HG03442 (cell line): ENCODE results near the gene DCANP1.

Source experiments
- ATAC-seq: cut with Tn5 transposase; IDR thresholded peaks from one replicate; pipeline ENCODE4 v1.9.1; 2021; ENCODE audit warnings: mild to moderate bottlenecking, moderate library complexity; ENCODE audit not compliant: unreplicated experiment

Gene DCANP1

DNA sequence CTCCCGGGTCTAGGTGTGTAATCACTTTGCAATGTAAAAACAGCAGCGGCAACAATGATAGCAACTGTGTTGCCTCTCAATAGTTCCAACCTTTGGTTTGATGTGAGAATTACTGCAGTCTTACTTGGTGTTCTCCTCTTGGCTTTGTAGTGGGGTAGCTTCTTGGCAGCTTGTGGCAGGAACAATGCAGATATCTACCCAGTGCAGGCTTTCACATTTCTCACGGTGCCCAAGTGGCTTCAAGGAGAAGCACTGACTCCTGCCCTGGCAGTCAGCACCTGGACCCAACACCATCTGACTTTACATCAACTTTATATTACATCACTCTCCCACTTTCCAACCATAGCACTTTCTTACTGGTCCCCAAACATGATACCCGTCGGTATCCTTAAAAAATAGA is 33.4 kb upstream of the DCANP1 start:
- ATAC-seq, result no peak

DNA sequence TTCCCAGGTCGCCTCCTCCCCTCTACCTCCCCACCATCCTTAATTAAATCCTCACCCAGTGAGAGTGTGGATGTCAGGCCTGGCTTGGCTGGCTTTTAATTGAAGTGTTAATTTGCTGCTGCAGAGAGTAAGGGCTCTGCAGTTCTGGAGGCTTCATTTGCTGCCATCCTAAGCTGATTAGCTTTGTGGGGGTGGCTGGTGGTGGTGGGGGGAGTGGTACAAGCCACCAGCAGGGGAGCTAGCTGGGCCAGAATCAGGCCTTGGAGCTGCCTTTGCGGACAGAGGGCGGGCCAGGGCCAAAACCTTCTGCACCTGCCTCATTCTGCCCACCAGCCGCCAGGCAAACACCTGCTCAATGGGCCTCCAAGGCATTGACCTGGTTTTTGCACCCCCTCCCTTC is 31.8 kb upstream of the DCANP1 start:
- ATAC-seq, result no peak

DNA sequence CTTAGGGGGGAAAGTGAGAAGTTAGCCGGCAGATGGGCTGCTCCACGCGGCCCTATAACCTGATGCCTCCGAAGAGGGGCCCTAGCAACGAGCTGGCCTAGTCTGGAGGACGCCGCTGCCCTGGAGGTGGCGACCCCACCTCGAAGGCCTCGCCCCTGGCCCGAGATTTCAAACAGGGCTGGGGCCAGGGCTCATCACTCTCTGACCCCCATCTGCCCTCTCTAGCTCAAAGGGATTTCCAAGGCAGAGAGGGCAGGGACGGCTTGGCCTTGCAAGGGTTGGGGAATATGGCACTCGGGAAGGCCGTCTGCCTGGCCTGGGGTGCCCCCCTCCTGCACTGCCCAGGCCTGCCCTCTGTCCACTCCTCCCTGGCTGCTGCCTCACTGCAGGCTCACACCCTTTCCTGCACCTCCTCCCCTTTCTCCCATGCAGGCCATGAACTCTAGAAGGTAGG is 30.5 kb upstream of the DCANP1 start:
- ATAC-seq, result no peak

DNA sequence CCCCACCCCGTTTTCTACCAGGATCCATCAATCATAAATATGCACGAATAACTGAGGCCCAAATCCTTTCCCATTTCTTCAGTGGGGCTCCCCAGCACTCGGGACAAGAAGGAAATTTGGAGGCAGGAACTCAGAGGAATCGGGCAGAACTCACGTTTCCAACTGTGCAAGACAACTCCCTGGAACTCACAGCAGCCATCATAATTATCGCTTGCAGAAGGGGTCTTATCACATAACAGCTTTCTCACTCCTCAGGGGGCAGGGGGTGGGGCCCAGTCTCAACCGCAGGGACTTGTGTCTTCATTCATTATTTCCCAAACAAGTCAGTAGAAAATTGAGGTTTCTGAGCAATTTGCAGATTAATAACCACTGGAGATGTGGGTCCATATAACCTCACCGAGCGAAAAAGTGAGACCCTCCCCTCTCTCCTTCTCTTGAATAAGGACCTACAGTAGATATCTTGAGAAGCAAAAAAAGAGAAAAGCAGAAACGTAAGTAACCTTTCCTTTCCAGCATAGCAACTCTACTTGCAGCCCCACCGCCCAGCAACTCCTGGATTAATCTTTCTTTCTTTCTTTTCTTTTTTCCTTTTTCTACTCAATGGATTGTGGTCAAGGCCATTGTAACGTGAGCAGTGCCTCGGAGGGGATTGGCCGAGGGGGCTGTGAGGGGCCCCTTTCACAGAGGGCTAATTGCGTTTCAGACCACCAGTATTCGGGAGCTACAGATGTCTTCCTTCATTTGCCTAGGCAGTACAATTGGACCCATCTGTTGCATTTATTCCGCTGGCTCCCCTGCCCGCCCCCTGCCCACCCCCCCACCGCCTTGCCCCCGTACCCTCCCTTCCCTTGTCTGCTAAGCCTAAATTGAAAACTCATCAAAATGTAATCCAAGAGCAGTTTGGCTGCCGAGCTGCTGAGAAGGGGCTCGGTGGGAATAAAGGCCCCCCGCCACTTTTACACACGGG is 29.8 kb upstream of the DCANP1 start:
- ATAC-seq, result no peak

DNA sequence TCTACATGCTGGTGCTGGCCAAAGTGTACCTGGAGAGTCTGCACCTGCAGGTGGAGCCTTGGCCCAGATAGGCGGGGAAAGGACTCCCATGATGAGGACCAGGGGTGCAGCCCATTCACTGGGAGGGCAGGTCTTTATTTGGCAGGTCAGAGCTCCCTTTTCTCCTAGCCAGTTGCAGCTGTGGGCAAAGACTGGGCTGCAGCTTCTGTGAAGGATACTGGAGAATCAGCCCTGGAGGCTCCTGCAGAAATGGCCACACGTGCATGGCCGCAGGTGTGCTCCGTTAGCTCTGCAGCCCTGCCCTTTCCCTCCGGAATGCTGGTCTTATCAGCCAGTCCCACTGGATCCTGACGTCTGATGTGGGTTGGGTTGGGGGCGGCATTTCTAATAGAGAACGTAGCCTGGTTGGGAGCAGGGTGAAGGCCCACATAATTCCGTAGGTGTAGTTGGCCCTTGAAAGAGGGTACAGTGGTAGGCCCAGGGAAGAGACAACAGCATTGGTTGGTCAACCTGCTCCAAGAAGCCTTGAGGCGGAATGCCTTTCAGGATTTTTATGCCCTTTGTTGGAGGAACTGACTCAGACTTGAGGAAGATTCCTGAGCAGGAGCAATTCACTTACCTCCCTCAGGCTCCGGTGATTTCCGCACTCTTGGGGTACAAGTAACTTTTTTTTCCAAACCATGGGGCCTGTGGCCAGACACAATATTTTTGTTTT is 27.0 kb upstream of the DCANP1 start:
- ATAC-seq, result no peak

DNA sequence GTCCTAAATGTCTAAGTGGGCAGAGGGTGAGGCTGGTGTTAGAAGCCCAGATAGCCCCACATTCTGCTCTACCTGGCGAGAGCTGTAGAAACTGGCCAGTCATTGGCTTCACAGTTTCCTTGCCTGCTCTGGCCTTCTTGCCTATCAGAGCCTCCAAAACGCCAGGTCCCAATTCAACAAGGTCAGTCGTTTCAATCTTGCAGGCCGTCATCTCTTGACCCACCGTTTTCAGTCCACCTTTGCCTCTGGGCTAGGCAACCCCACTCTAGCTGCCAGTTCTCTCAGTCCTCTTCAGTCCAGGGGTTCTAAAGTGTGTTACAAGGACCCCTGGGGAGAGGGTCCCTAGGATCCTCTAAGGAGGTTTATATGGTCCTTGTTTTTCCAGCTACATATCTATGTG is 25.0 kb upstream of the DCANP1 start:
- ATAC-seq, result no peak

DNA sequence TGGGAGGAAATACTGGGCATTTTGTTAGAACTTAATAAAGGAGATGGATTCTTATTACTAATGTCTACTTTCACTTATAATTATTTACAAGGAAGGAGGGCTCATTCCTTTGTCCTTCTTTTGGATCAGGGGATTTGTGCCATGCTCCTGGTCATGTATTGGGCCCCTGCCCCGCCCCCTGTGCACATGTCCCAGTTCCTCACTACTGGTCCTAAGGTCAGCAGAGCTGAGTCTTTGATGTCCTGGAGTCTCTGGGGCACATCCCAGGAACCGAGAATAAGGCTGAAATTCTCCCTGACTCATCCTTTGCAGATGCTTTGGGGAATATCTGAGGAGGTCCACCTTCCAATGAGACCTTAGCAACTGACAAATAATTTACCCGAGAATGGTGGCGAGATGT is 24.6 kb upstream of the DCANP1 start:
- ATAC-seq, result no peak

DNA sequence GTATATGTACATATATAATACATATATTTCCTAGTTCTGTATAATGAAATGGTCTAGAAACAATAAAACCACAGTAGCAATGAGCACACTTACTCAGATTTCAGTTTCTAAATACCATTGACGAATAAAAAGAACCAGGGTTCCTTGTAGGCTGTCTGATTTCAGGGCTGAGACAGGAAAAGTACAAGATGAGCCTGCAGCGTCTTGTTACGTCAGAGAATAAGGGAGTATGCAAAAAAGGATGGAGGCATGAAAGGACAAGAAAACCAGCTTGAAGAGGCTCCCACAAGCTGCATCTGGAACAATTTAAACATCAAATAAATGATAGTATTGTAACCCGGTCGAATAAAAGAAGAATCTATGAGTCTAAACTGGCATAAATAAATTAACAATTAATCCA is 22.8 kb upstream of the DCANP1 start:
- no peak for ATAC-seq

DNA sequence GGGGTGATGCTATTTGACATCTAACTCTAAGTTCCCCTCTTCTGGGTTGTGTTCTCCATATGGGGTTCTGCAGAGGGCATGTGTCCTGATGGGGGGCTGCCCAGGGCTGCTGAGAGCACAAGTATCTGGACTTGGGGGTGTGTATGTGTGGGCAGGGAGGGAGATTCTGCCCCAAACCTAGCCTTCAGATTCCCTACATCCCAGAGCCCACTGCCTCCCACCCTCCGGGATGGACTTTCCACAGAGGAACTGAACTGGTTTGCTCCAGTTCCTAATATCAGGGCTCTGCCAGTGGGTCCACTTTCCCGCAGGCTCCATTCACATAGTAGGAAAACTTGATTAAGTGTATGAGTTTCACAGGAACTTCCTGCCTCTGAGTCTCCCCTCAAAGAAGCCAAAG is 21.4 kb upstream of the DCANP1 start:
- ATAC-seq, result no peak

DNA sequence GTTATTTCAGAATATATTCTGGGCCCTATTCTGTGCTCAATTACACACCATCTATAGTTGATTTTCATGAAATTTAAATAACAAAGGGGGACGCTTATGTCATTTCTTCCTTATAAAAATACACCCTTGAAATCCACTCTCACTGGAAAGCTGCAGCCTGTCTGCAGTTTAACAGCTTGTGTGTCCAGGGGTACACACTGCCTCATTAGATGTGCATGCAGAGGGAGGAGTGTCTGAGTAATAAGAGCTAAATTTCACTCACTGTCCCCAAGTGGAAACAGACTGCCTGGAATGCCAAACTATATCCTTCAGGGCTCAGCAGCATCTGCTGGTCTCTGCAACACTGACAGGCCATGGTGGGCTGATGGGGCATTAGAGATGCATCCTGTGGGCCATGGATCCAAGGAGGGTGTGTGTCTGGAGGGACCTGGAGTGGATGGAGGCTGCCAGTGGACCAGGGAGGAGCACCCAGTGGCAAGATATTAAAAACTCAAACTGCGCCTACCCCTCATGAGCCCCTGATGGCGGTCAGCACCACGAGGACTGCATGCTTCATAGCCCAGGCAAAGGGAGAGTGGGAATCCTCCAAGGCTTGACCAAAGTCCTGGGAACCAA is 20.8 kb upstream of the DCANP1 start:
- no peak for ATAC-seq

DNA sequence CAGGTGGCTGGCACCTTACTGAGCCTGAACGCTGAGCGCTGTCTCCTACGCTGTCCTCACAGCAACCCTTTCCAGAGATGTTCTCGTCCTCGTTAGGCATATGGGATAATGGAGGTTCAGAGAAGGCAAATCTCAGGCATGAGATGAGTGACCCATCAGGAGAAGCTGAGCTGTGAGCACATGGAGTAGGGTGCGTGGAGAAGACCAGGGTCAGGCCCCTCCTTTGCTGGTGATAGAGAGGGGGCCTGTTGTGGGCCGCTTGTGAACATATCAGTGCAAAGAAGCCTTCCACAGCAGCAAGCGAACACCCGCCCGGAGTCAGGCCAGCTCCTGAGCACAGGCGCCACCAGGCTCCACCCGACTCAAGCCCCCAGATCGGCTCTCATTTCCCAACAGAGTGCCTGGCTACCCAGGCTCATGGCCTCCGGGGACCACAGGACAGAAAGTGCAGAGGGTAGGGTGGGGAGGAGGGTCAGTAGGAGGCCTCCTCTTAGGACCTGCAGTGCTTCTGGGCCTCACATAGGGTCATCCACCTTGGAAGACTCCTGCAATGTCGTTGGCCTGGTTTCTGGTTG is 20.0 kb upstream of the DCANP1 start:
- no peak for ATAC-seq

DNA sequence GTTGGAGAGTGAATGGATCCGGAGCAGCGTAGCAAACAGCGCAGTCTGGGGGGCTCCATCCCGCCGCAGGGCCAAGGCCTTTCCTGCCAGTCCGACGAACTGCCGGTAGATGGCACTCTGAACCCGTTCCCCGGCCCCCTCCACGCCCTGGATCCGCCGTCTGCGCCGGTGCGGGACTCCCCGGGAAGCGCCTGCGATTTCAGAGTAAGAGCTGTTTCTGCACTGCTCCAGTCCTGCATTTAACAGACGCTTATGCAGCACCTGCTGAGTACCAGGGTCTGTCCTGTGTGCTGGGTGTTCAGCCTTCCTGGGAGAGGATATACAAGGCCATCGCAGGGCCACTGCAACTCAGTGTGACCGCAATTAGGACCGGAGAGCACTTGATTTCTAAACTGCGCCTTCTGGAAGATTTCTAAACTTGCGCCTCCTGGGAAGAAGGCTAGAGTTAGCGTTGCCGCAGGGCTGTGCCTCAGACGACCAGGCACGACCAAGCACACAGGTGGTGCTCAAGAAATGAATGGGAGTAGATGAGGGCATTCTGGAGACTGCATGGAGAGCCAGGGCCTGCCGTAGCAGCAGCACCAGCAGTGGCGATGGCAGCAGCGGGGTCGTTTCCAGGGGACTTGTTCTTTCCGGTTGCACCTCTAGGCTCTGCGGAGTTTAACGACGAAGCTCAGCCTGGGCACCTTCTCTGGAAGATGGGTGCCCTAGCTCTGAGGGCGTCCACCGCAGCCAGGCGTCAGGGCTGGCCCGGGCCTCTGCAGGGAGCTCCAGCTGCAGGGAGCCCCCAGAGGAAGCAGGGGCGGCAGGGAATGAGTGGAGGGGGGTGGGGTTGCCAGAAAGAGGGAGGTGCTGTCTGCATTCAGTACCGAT is 19.3 kb upstream of the DCANP1 start:
- ATAC-seq, result peak; percentile 68

DNA sequence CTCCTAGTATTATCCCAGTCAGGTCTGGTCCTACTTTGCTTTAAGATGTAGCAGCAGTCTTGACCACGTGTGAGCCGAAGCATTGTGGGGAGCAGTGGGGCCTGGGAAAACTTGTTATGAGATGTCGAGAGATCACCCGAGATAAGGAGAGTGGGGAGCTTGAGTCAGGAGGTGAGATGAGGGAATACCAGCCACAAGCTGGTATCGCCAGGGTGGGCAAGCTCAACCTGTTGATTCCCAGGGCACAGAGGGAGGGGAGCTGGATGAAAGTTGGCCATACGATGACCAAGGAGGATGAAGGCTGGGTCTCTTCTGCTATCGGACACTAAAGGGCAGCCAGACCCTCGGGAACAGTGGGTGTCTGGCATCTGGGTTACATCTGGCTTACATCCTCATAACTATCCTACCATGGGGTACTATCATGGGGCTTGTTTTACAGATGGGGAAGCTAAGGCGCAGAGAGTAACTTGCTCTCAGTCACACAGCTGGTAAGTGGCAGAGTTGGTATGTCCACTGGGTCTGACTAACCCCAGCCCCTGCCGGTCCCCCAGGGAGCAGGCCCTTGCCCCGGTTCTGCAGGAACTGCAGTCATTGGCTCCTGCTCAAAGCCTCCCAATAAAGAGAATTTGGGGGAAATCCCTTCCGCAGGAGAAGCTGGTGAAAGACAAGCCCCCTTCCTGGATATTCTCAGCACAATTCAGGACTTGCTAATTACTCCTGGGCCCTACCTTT is 18.4 kb upstream of the DCANP1 start:
- no peak for ATAC-seq

DNA sequence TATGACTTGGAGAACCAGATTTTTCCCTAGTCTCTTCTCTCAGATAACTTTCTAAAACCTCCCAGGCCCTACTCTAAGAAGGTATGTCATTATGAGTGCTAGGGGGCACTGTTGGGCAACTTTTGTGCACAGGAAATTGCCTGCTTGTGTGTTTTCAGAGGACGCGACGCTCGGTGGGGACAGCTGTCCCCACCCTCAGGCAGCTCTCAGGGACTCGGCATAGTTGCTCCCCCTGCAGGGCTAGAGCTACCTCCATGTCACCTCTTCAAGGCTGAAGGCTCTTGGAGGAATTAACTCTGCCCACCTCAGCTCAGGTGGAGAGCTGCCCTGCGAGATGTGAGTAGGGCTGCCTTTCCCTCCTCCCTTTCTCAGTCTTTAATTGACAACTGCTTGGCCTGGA is 15.2 kb upstream of the DCANP1 start:
- ATAC-seq, result peak; percentile 55

DNA sequence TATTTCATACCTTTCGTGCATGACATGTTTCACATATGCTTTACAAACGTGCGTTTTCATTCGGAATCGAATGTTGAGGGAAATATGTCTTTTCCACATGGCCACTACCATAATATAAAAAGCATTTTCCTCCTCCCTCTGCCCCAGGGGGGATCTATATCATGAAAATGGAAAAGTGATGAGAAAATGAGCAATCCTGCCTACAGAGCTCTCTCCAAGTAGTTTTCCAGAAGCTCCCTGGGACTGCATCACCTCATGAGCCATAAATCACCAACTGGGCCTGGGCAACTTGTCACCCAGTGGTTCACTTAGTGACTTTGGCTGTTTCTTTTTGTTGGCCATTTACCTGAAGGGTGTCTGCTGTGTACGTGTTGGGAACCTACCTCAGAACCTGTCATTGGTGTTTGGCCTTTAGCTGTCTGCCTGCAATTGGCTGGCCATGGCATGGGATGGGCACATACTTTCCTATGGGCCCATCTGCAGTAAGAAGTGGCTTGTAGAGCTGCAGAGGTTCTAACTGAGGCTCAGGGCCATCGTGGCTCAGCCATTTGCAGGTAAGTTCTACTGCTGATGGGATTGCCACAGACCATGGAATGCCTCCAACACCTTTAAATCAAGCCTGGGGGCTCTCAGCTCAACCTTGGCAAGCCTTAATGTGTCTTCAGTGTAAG is 14.5 kb upstream of the DCANP1 start:
- ATAC-seq, result no peak

DNA sequence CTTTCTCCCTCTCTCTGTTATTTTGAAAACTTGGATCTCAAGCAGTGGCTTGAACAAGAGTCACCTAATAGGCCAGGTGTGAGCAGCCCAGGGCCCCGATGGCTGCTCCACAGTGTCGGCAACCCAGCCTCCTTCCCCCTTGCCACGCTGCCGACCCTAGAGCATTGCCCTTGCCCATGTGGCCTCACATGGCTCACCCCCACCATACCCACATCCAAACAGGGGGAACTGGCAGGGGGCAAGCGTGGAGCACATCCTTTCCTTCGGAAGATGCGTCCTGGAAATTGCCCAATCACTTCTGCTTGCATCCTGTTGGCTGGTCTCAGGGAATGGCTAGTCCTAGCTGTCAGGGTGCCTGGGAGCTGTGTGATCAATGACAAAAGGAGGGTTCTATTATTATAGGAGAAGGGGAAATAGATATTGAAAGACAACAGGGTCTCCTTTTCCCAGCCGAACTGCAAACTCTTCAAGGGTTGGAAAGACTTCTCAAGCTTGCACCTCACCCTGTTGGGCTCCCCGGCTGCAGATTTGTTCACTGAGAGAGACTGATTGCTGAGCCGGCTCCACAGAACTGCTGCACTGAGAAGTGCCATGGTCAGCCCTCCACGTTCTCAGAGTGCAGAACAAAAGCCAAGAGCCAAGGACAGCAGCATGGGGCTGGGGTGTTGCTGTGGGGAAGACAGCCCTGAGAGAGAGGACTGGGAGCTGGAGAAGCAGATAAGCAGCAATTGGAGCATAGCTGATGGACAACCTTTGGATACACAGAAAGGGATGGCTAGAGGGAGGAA is 13.3 kb upstream of the DCANP1 start:
- no peak for ATAC-seq

DNA sequence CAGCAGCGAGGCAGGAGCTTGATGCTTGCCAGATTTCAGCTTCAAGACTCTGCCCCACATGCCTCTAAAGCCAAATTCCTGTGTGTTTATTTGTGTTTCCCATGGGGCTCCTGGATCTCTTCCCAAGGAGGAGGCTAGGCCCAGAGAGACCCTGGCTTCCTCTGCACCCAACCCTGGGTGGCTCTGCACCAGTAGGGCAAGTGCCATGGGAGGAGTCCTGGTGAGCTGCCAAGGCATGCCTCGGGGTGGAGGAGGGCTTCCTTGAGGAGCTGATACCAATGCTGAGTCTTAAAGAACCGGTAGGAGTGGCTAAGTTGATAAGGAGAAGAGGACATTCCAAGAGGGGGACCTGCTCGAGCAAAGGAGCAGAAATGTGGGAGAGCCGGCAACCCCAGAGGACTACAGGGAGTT is 11.8 kb upstream of the DCANP1 start:
- no peak for ATAC-seq

DNA sequence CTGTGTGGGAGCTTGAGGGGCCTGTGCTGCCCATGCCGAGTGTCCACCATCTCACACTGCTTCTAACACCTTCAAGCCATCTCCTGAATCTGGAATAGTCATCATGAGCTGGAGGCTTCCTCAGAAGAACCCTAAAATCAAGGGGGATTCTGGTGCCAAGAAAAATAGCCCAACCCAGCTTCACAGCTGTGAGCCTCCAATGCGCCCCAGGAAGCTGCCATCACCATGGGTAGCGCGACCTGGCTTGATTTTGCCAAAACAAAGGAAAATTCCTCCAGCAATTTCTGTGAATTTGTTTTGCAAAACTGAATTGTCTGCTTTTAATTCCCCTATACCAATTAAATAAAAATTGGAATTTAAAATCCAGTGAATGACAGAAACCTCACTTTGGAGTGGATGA is 11.2 kb upstream of the DCANP1 start:
- ATAC-seq, result no peak
